Measurements from ENCODE around the gene RBP5. TPM values are rescaled to one million over a fixed set of nuclear protein-coding genes. Genes with fewer than 3 reads are reported as not detected.

Gene RBP5
- total and polyA plus RNA-seq, 10 of the 15 experiments (the other 5 are each of a cell fraction or from before 2014, with no cell fraction given): 0.11 to 1.1 (median 0.31) TPM; not detected in 4

DNA sequence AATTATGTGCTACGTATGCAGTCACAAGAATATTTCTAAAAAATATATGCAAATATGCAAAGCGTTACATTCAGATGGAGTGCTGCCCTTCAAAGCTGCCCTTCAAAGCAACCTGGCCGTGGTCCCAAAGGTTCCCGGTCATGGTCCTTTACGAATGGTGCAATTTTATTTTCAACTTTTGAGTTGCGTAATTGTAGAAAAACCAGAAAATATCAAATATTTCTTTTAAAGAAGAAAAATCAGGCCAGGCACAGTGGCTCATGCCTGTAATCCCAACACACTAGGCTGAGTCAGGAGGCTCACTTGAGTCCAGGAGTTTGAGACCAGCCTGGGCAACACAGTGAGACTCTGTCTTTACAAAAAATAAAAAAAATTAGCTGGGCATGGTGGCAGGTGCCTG lies 22.8 kb upstream of the RBP5 start (continued):
- TF ChIP-seq, protein P1, sequence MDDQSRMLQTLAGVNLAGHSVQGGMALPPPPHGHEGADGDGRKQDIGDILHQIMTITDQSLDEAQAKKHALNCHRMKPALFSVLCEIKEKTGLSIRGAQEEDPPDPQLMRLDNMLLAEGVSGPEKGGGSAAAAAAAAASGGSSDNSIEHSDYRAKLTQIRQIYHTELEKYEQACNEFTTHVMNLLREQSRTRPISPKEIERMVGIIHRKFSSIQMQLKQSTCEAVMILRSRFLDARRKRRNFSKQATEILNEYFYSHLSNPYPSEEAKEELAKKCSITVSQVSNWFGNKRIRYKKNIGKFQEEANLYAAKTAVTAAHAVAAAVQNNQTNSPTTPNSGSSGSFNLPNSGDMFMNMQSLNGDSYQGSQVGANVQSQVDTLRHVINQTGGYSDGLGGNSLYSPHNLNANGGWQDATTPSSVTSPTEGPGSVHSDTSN (IDR thresholded peaks at IDR 0.05; ENCODE audit: insufficient replicate concordance, low read depth, low read length): no peak

DNA sequence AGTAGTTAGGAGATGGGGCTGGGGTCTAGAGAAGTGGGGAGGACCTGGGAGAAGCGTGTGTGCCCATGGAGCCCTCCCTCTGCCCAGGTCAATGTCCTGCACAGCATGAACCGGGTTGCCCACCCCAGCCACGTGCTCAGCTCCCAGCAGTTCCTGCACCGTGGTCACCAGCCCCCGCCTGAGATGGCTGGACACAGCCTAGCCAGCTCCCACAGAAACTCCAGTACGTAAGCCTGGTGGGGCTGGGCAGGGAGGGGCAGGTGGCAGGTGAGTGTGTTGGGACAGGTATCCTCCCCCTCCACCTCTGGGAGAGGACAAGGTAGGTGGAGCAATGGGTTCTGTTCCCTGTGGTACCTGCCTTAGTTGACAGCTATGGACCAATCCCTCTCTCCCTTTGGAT lies 22.2 kb upstream of the RBP5 start:
- WGBS (ENCODE audit: insufficient coverage, insufficient replicate concordance, low lambda C conversion rate, missing lambda C conversion rate): 90% methylated on average over 6 of the region's 6 CpGs
- H3K27me3 ChIP-seq (replicated peaks in 1 of 2; ENCODE audit: control insufficient read depth in 2 of 2, insufficient read depth in 2 of 2, low read length in 1 of 2): no peaks in the 10 kb centered on the region
- in situ Hi-C loops (cut with MboI): no loop called here
- no peaks in the 10 kb centered on the region for H3K79me2 ChIP-seq (ENCODE audit: control insufficient read depth, insufficient read depth, low read length)
- H3K4me2 ChIP-seq (ENCODE audit: control insufficient read depth, insufficient read depth): no peak overlapping the region
- ATAC-seq: no peak
- ChIA-PET CTCF (no interaction called here), RAD21 (ENCODE audit: unreplicated experiment) (no interaction called here), SMC1A (ENCODE audit: uncharacterized antibody, unreplicated experiment) (no interaction called here), POLR2A (no interaction called here)
- H3K9ac ChIP-seq (ENCODE audit: control insufficient read depth, insufficient read depth, low read length): no peak overlapping the region
- H4K20me1 ChIP-seq (ENCODE audit: control insufficient read depth, insufficient read depth): no peaks in the 10 kb centered on the region; the same call in 1 of the 2 replicates
- no peak overlapping the region for H3K4me3 ChIP-seq
- DNase-seq (ENCODE audit: low read depth, low spot score): no peak
- no peak for FAIRE-seq
- H3K36me3 ChIP-seq (ENCODE audit: control insufficient read depth in 2 of 2, insufficient read depth in 2 of 2, low read length in 1 of 2): peaks cover 11 to 21% of the 10 kb centered on the region in 2 experiments
- TF ChIP-seq, protein P2, sequence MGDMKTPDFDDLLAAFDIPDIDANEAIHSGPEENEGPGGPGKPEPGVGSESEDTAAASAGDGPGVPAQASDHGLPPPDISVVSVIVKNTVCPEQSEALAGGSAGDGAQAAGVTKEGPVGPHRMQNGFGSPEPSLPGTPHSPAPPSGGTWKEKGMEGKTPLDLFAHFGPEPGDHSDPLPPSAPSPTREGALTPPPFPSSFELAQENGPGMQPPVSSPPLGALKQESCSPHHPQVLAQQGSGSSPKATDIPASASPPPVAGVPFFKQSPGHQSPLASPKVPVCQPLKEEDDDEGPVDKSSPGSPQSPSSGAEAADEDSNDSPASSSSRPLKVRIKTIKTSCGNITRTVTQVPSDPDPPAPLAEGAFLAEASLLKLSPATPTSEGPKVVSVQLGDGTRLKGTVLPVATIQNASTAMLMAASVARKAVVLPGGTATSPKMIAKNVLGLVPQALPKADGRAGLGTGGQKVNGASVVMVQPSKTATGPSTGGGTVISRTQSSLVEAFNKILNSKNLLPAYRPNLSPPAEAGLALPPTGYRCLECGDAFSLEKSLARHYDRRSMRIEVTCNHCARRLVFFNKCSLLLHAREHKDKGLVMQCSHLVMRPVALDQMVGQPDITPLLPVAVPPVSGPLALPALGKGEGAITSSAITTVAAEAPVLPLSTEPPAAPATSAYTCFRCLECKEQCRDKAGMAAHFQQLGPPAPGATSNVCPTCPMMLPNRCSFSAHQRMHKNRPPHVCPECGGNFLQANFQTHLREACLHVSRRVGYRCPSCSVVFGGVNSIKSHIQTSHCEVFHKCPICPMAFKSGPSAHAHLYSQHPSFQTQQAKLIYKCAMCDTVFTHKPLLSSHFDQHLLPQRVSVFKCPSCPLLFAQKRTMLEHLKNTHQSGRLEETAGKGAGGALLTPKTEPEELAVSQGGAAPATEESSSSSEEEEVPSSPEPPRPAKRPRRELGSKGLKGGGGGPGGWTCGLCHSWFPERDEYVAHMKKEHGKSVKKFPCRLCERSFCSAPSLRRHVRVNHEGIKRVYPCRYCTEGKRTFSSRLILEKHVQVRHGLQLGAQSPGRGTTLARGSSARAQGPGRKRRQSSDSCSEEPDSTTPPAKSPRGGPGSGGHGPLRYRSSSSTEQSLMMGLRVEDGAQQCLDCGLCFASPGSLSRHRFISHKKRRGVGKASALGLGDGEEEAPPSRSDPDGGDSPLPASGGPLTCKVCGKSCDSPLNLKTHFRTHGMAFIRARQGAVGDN (IDR thresholded peaks at IDR 0.05): no peak
- TF ChIP-seq NKRF (conservative IDR thresholded peaks at IDR 0.05) (no peak), SMAD5 (IDR thresholded peaks at IDR 0.05; ENCODE audit: low read depth) (no peak), RELB (IDR thresholded peaks at IDR 0.05; ENCODE audit: low read depth) (no peak), ZNF384 (IDR thresholded peaks at IDR 0.05; ENCODE audit: borderline replicate concordance, low read depth, low read length) (no peak), ZBED1 (IDR thresholded peaks at IDR 0.05; ENCODE audit: borderline replicate concordance) (no peak), LARP7 (IDR thresholded peaks at IDR 0.05) (no peak), WRNIP1 (IDR thresholded peaks at IDR 0.05; ENCODE audit: borderline replicate concordance, low read depth, low read length) (no peak), SMC3 (IDR thresholded peaks at IDR 0.05; ENCODE audit: borderline replicate concordance, low read length) (no peak), MEF2B (IDR thresholded peaks at IDR 0.05; ENCODE audit: partially characterized antibody, poor library complexity, severe bottlenecking) (no peak)
- H3K9me3 ChIP-seq (replicated peaks; ENCODE audit: control insufficient read depth, insufficient read depth, low read length): no peaks in the 10 kb centered on the region
- H2AFZ ChIP-seq (ENCODE audit: control insufficient read depth, low read depth, low read length): no peak overlapping the region
- no peak overlapping the region for H3K27ac ChIP-seq (ENCODE audit: control insufficient read depth, insufficient read depth)
- no TSS peak for BruUV-seq (replicated peaks)
- H3K4me1 ChIP-seq (ENCODE audit: control insufficient read depth, insufficient read depth, low read length): no peaks in the 10 kb centered on the region
- intact Hi-C loops (cut with micrococcal nuclease; ENCODE audit: unreplicated experiment): no loop called here
